Keratinocyte (primary cell): ENCODE results near the gene ALDH3A2. TPM values are rescaled to one million over a fixed set of nuclear protein-coding genes. Genes with fewer than 3 reads are reported as not detected.

Experiments used
- DNase-seq: peaks from one replicate; pipeline ENCODE4 v3.0.0-alpha.2; 2011; ENCODE audit warnings: low read depth, missing footprints, low spot score
- FAIRE-seq: peaks from 2 replicates; lab custom pipeline; 2011; peaks lifted over from hg19 to GRCh38; lab: Jason Lieb, UNC
- H2AFZ ChIP-seq: 2 replicates; pipeline ENCODE4 v1.6.0; 2012; ENCODE audit warnings: low read length, control low read depth, inconsistent platforms; ENCODE audit not compliant: control insufficient read depth
- H3K27ac ChIP-seq: 2 replicates; pipeline ENCODE4 v1.5.1; 2011; ENCODE audit warnings: low read length; ENCODE audit not compliant: control insufficient read depth, insufficient read depth
- H3K27me3 ChIP-seq: 3 replicates; pipeline ENCODE4 v1.6.0; 2011; ENCODE audit warnings: low read length; ENCODE audit not compliant: control insufficient read depth, insufficient read depth; ENCODE audit errors: extremely low read depth
- H3K36me3 ChIP-seq, 2 experiments: 2 replicates in 1 of 2; 3 replicates in 1 of 2; pipeline ENCODE4 v1.5.1; 2011; ENCODE audit warnings: low read length in 2 of 2, mild to moderate bottlenecking in 1 of 2; ENCODE audit not compliant: control insufficient read depth in 2 of 2, insufficient read depth in 2 of 2; ENCODE audit errors: extremely low read depth in 1 of 2
- H3K4me1 ChIP-seq: 3 replicates; pipeline ENCODE4 v1.5.1; 2011; ENCODE audit warnings: low read length; ENCODE audit not compliant: control insufficient read depth, insufficient read depth; ENCODE audit errors: extremely low read depth
- H3K4me2 ChIP-seq: 3 replicates; pipeline ENCODE4 v1.6.0; 2011; ENCODE audit warnings: low read depth, low read length; ENCODE audit not compliant: control insufficient read depth, insufficient read depth; ENCODE audit errors: extremely low read depth
- H3K4me3 ChIP-seq, 3 experiments: fragments of 200-600 bp in 1 of 3; sonication (generic) in 1 of 3; 2 replicates in 2 of 3; 3 replicates in 1 of 3; pipeline ENCODE4 v1.5.1; 2011 to 2016; ENCODE audit warnings: low read length in 3 of 3, mild to moderate bottlenecking in 3 of 3, control low read depth in 2 of 3, inconsistent platforms in 1 of 3, low read depth in 1 of 3, mixed read lengths in 1 of 3, mixed run types in 1 of 3, moderate library complexity in 1 of 3; ENCODE audit not compliant: control insufficient read depth in 2 of 3, insufficient read depth in 2 of 3; ENCODE audit errors: extremely low read depth in 1 of 3
- H3K79me2 ChIP-seq: 2 replicates; pipeline ENCODE4 v1.6.0; 2012; ENCODE audit warnings: low read length; ENCODE audit not compliant: control insufficient read depth, insufficient read depth
- H3K9ac ChIP-seq: 3 replicates; pipeline ENCODE4 v1.6.0; 2011; ENCODE audit warnings: low read length; ENCODE audit not compliant: control insufficient read depth, insufficient read depth; ENCODE audit errors: extremely low read depth
- H3K9me1 ChIP-seq: 3 replicates; pipeline ENCODE4 v1.6.0; 2011; ENCODE audit warnings: low read length; ENCODE audit not compliant: control insufficient read depth, insufficient read depth; ENCODE audit errors: extremely low read depth
- H3K9me3 ChIP-seq: 2 replicates; pipeline ENCODE4 v1.5.1; 2012; ENCODE audit warnings: low read depth, low read length; ENCODE audit not compliant: control insufficient read depth
- H4K20me1 ChIP-seq: 3 replicates; pipeline ENCODE4 v1.6.0; 2011; ENCODE audit warnings: low read length; ENCODE audit not compliant: control insufficient read depth, insufficient read depth; ENCODE audit errors: extremely low read depth
- CTCF ChIP-seq, 3 experiments: IDR thresholded peaks in 1 of 3; conservative IDR thresholded peaks in 1 of 3; optimal IDR thresholded peaks in 1 of 3; 2 replicates in 2 of 3; 3 replicates in 1 of 3; pipeline versions ENCODE3 to v1.5.1; 2011; ENCODE audit warnings: low read length in 3 of 3, mild to moderate bottlenecking in 3 of 3, moderate library complexity in 2 of 3, control low read depth in 1 of 3, inconsistent platforms in 1 of 3; ENCODE audit not compliant: insufficient read depth in 2 of 3; ENCODE audit errors: extremely low read depth in 1 of 3
- EZH2 ChIP-seq: IDR thresholded peaks from one replicate; pipeline ENCODE4 v1.6.1; 2012; ENCODE audit warnings: inconsistent platforms, mild to moderate bottlenecking, low read length, moderate library complexity
- dilution Hi-C: fragments of 300-500 bp; cut with MboI; formaldehyde crosslinking; loops from one replicate; pipeline ENCODE4 v1.7.0; 2020; ENCODE audit warnings: low sequenced_read_pairs; ENCODE audit not compliant: extremely low pct_ligation_motif_present
- polyA plus RNA-seq, 5 experiments: library from polyadenylated mRNA; depleted of rRNA in 3 of 5; stranded (reverse) in 3 of 5; stranded (forward) in 1 of 5; unstranded in 1 of 5; fragments of >200 nt; gene quantifications; 1 replicate in 1 of 5; 2 replicates in 3 of 5; 3 replicates in 1 of 5; pipeline versions ENCODE4 v1.2.1 to v1.2.3, GENCODE V29; 2011 to 2012; ENCODE audit warnings: missing spikeins in 2 of 5, low read depth in 1 of 5, low replicate concordance in 1 of 5

Gene ALDH3A2
- polyA plus RNA-seq, 1 donor (not counting 4 experiments of a cell fraction or from before 2014, with no cell fraction given): 77.6 TPM

- no peak for DNase-seq
- Histone ChIP-seq H4K20me1 (no peaks in the 10 kb centered on the region), H3K9me3 (no peaks in the 10 kb centered on the region), H3K4me3 (no peak overlapping the region), H3K9me1 (no peaks in the 10 kb centered on the region), H3K36me3 (no peaks in the 10 kb centered on the region), H3K4me2 (no peak overlapping the region), H3K4me1 (peaks cover 37% of the 10 kb centered on the region), H3K27me3 (no peaks in the 10 kb centered on the region), H3K79me2 (no peaks in the 10 kb centered on the region), H3K9ac (no peak overlapping the region), H3K27ac (no peak overlapping the region), H2AFZ (no peak overlapping the region)
- TF ChIP-seq EZH2 (no peak), CTCF (optimal IDR thresholded peaks at IDR 0.05 in 1 of 3, IDR thresholded peaks at IDR 0.05 in 1 of 3, conservative IDR thresholded peaks at IDR 0.05 in 1 of 3; ENCODE audit: extremely low read depth in 1 of 3, insufficient read depth in 2 of 3, low read length in 3 of 3) (no peak)
- dilution Hi-C loops: no loop called here
- FAIRE-seq: no peak
These were observed 68.9 kb downstream of the ALDH3A2 start for GRCh38 chr17:19717411-19717908.

GRCh38 chr17:19718041-19718612 is 69.6 kb downstream of the ALDH3A2 start:
- no peaks in the 10 kb centered on the region for H3K9me1 ChIP-seq
- no peaks in the 10 kb centered on the region for H3K79me2 ChIP-seq
- no peaks in the 10 kb centered on the region for H3K9me3 ChIP-seq
- H3K4me2 ChIP-seq: peak overlapping the region; percentile 80
- TF ChIP-seq EZH2 (no peak), CTCF (optimal IDR thresholded peaks at IDR 0.05 in 1 of 3, IDR thresholded peaks at IDR 0.05 in 1 of 3, conservative IDR thresholded peaks at IDR 0.05 in 1 of 3; ENCODE audit: extremely low read depth in 1 of 3, insufficient read depth in 2 of 3, low read length in 3 of 3) (no peak)
- H3K27ac ChIP-seq: no peak overlapping the region
- FAIRE-seq (no peak), DNase-seq (no peak)
- H3K9ac ChIP-seq: no peak overlapping the region
- no peak overlapping the region for H3K4me3 ChIP-seq
- no peaks in the 10 kb centered on the region for H3K27me3 ChIP-seq
- dilution Hi-C loops: no loop called here
- H3K4me1 ChIP-seq: peaks cover 40% of the 10 kb centered on the region
- H3K36me3 ChIP-seq: no peaks in the 10 kb centered on the region
- H2AFZ ChIP-seq: no peak overlapping the region
- H4K20me1 ChIP-seq: no peaks in the 10 kb centered on the region
